ENCODE data around the gene ADAMTS17.
"Not testable (repeated sequence)": the region's sequence is repeated elsewhere in the genome, so short reads cannot be mapped to it uniquely, and the experiment has no call there.

- TF ChIP-seq CTCF (conservative IDR thresholded peaks at IDR 0.05); ZFX (IDR thresholded peaks at IDR 0.05): not testable (repeated sequence)
Observed at GRCh38 chr15:100084042-100084821, 257.5 kb downstream of the ADAMTS17 start.
